ENCODE measurements around the gene HUWE1.
"Not testable (repeated sequence)": the region's sequence is repeated elsewhere in the genome, so short reads cannot be mapped to it uniquely, and the experiment has no call there.

HUWE1 gene

GRCh38 chrX:53605004-53605403 is 81.5 kb downstream of the HUWE1 start:
- DNase-seq (ENCODE audit: low spot score): no peak

- no peak for DNase-seq (ENCODE audit: low spot score)
These were observed 86.6 kb downstream of the HUWE1 start for GRCh38 chrX:53599781-53600396.

GRCh38 chrX:53598169-53598568 is 88.3 kb downstream of the HUWE1 start:
- no peak for DNase-seq (ENCODE audit: low spot score)

- no peak for DNase-seq (ENCODE audit: low spot score)
These were observed 91.2 kb downstream of the HUWE1 start for GRCh38 chrX:53595266-53595810.

GRCh38 chrX:53594354-53594753 is 92.2 kb downstream of the HUWE1 start:
- no peak for DNase-seq (ENCODE audit: low spot score)

GRCh38 chrX:53587795-53588420 is 98.6 kb downstream of the HUWE1 start:
- DNase-seq (ENCODE audit: low spot score): no peak

GRCh38 chrX:53584891-53585290 is 101.6 kb downstream of the HUWE1 start:
- no peak for DNase-seq (ENCODE audit: low spot score)

- no peak for DNase-seq (ENCODE audit: low spot score)
These were observed 102.9 kb downstream of the HUWE1 start for GRCh38 chrX:53583571-53583970.

- no peak for DNase-seq (ENCODE audit: low spot score)
These were observed 105.6 kb downstream of the HUWE1 start for GRCh38 chrX:53580742-53581504.

GRCh38 chrX:53571494-53571893 is 115.0 kb downstream of the HUWE1 start:
- DNase-seq (ENCODE audit: low spot score): no peak

GRCh38 chrX:53563324-53563723 is 123.2 kb downstream of the HUWE1 start:
- DNase-seq (ENCODE audit: low spot score): no peak

GRCh38 chrX:53561912-53562311 is 124.6 kb downstream of the HUWE1 start:
- DNase-seq (ENCODE audit: low spot score): no peak

GRCh38 chrX:53558646-53559045 is 127.9 kb downstream of the HUWE1 start:
- DNase-seq (ENCODE audit: low spot score): no peak

- no peak for DNase-seq (ENCODE audit: low spot score)
These were observed 129.7 kb downstream of the HUWE1 start for GRCh38 chrX:53556868-53557267.

- DNase-seq (ENCODE audit: low spot score): no peak
These were observed 135.6 kb downstream of the HUWE1 start for GRCh38 chrX:53550756-53551463.

- no peak for DNase-seq (ENCODE audit: low spot score)
These were observed 138.9 kb downstream of the HUWE1 start for GRCh38 chrX:53547668-53548067.

- DNase-seq (ENCODE audit: low spot score): no peak
These were observed 141.6 kb downstream of the HUWE1 start for GRCh38 chrX:53544936-53545335.

GRCh38 chrX:53538781-53539180 is 147.7 kb downstream of the HUWE1 start:
- DNase-seq (ENCODE audit: low spot score): no peak

GRCh38 chrX:53531255-53531966 is 155.1 kb downstream of the HUWE1 start:
- DNase-seq (ENCODE audit: low spot score): not testable (repeated sequence)

GRCh38 chrX:53526999-53527398 is 159.5 kb downstream of the HUWE1 start:
- DNase-seq (ENCODE audit: low spot score): no peak

GRCh38 chrX:53511322-53511721 is 175.2 kb downstream of the HUWE1 start:
- DNase-seq (ENCODE audit: low spot score): no peak

GRCh38 chrX:53504035-53504434 is 182.5 kb downstream of the HUWE1 start:
- not testable (repeated sequence) for DNase-seq (ENCODE audit: low spot score)

Measured in RKO (cell line).